ENCODE results near the gene ELMO1.

DNA sequence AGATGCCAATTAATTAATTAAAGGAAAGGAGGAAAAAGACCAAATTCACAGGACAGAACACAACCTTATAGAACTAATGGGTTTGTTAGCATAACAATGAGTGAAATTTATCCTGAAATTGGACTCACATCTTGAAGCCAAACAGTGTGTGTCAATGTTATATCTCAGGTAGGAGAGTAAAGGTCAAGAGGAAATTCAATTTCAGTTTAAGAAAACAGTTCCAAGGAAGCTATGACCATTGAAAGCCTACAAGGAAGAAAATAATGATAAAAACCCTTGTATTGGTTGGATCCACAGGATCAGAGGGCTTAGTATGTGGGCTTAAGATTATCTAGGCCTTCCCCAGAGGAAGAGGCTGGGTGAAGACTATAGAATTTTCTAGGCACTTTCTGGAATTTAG is 525.5 kb downstream of the ELMO1 start:
- TF ChIP-seq, protein P1, sequence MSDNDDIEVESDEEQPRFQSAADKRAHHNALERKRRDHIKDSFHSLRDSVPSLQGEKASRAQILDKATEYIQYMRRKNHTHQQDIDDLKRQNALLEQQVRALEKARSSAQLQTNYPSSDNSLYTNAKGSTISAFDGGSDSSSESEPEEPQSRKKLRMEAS (IDR thresholded peaks at IDR 0.05) = no peak
- TF ChIP-seq, protein P2, sequence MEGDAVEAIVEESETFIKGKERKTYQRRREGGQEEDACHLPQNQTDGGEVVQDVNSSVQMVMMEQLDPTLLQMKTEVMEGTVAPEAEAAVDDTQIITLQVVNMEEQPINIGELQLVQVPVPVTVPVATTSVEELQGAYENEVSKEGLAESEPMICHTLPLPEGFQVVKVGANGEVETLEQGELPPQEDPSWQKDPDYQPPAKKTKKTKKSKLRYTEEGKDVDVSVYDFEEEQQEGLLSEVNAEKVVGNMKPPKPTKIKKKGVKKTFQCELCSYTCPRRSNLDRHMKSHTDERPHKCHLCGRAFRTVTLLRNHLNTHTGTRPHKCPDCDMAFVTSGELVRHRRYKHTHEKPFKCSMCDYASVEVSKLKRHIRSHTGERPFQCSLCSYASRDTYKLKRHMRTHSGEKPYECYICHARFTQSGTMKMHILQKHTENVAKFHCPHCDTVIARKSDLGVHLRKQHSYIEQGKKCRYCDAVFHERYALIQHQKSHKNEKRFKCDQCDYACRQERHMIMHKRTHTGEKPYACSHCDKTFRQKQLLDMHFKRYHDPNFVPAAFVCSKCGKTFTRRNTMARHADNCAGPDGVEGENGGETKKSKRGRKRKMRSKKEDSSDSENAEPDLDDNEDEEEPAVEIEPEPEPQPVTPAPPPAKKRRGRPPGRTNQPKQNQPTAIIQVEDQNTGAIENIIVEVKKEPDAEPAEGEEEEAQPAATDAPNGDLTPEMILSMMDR (IDR thresholded peaks at IDR 0.05; ENCODE audit: low read depth, low read length, missing input control) = no peak

Measured in liver (tissue), 2 donors.